Neutrophil (primary cell): ENCODE results near the gene PLXND1.

ENCODE experiments used
- H3K27ac ChIP-seq: fragments of 200-600 bp; sonication (generic); 2 replicates; pipeline ENCODE4 v1.5.1; 2016; ENCODE audit warnings: mild to moderate bottlenecking, moderate library complexity
- H3K27me3 ChIP-seq: fragments of 200-600 bp; sonication (generic); 2 replicates; pipeline ENCODE4 v1.6.0; 2016; ENCODE audit warnings: mild to moderate bottlenecking
- H3K36me3 ChIP-seq: fragments of 200-600 bp; sonication (generic); 2 replicates; pipeline ENCODE4 v1.5.1; 2017
- H3K4me1 ChIP-seq, 2 experiments: fragments of 200-600 bp in 1 of 2; sonication (generic) in 1 of 2; 1 replicate in 1 of 2; 2 replicates in 1 of 2; pipeline versions ENCODE4 v1.5.1 to v1.6.1; 2013 to 2016; ENCODE audit warnings: low read depth in 1 of 2, low read length in 1 of 2, mild to moderate bottlenecking in 1 of 2, moderate library complexity in 1 of 2; ENCODE audit not compliant: control insufficient read depth in 1 of 2, insufficient read depth in 1 of 2
- H3K4me3 ChIP-seq, 2 experiments: fragments of 200-600 bp in 1 of 2; sonication (generic) in 1 of 2; 1 replicate in 1 of 2; 2 replicates in 1 of 2; pipeline ENCODE4 v1.5.1; 2013 to 2016; ENCODE audit warnings: low read depth in 1 of 2, low read length in 1 of 2, mild to moderate bottlenecking in 1 of 2, moderate library complexity in 1 of 2
- H3K9me3 ChIP-seq: fragments of 200-600 bp; sonication (generic); 2 replicates; pipeline ENCODE4 v1.5.1; 2016
- TF ChIP-seq, protein P1 (sequence below): fragments of 200-600 bp; sonication (generic); IDR thresholded peaks from 2 replicates; pipeline ENCODE4 v1.5.1; 2016; ENCODE audit warnings: antibody characterized with exemption

The PLXND1 gene

DNA sequence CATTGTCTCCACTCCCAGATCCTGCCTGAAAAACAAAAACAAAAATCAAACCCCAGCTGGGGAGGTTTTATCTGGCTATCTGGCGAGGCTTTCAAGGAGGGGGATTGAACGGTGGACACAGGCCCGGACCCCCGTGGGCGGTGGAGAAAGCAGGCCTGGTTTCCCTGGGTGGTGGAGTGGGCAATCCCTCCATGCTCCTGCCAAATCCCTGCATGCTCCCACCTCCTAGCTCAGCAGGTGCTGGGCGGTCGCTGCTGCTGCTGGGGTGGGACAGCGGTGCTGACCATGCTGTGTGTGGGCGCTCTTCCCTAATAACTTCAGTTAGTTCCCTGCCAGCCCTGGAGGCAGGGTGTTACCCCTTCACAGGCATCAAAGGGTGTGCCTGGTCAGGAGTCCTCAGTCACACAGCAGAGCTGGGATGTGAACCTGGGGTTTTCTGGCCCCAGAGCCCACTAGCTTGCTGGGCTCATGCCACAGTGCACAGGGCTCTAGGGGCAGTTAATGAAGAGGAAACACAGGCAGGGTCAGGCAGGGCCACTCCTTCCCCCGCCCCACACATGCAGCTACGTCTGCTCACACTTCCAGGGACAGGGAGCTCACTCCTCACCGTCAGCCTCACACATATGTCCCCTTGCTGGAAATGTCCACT, 15.9 kb upstream of the PLXND1 start:
- no peaks in the 10 kb centered on the region for H3K9me3 ChIP-seq
- H3K27me3 ChIP-seq: peaks cover 37% of the 10 kb centered on the region
- no peak overlapping the region for H3K4me3 ChIP-seq
- no peak overlapping the region for H3K27ac ChIP-seq
- TF ChIP-seq, protein P1, sequence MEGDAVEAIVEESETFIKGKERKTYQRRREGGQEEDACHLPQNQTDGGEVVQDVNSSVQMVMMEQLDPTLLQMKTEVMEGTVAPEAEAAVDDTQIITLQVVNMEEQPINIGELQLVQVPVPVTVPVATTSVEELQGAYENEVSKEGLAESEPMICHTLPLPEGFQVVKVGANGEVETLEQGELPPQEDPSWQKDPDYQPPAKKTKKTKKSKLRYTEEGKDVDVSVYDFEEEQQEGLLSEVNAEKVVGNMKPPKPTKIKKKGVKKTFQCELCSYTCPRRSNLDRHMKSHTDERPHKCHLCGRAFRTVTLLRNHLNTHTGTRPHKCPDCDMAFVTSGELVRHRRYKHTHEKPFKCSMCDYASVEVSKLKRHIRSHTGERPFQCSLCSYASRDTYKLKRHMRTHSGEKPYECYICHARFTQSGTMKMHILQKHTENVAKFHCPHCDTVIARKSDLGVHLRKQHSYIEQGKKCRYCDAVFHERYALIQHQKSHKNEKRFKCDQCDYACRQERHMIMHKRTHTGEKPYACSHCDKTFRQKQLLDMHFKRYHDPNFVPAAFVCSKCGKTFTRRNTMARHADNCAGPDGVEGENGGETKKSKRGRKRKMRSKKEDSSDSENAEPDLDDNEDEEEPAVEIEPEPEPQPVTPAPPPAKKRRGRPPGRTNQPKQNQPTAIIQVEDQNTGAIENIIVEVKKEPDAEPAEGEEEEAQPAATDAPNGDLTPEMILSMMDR: no peak
- peaks cover 16 to 22% of the 10 kb centered on the region in 2 experiments for H3K4me1 ChIP-seq
- no peaks in the 10 kb centered on the region for H3K36me3 ChIP-seq

GRCh38 chr3:129621626-129622225, 15.2 kb upstream of the PLXND1 start:
- no peaks in the 10 kb centered on the region for H3K9me3 ChIP-seq
- no peaks in the 10 kb centered on the region for H3K36me3 ChIP-seq
- TF ChIP-seq, protein P1: no peak
- H3K4me1 ChIP-seq: peaks cover 10 to 15% of the 10 kb centered on the region in 2 experiments
- H3K27me3 ChIP-seq: peaks cover 39% of the 10 kb centered on the region
- no peak overlapping the region for H3K4me3 ChIP-seq
- H3K27ac ChIP-seq: no peak overlapping the region

DNA sequence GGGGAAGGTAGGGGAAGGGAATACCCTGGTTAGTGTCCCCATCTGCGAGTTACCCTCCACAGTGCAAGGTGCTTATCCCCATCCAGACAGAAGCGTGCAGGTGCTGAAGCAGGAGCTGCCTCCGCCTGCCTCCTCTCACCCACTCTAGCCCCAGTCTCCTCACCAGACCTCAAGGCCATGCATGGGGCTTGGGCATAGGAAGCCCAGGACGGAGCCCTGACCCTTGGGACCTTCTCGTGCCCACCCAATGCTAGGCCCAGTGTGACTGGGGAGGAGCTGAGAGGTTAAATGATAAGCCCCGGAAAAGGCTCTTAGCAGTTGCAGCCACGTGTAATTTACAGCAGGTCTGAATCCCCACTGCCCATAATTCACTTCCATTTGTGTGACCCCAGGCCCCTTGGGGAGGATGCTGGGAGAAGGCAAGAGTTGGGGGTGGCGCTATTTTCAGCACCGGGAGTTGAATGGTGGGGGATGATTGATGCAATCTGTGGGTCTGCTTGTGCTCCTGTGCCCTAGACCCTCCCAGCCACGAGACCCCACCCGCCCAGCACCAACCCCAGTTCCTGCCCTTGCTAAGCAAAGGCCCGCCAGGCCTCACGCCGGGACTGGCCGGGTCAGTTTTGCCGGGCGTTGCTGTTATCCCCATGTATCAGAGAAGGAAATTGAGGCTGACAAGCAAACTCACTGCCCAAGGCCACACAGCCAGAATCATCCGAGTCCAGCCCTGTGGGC, 14.5 kb upstream of the PLXND1 start:
- H3K4me3 ChIP-seq: no peak overlapping the region
- peaks cover 3 to 8% of the 10 kb centered on the region in 2 experiments for H3K4me1 ChIP-seq
- H3K27ac ChIP-seq: no peak overlapping the region
- TF ChIP-seq, protein P1: no peak
- no peaks in the 10 kb centered on the region for H3K9me3 ChIP-seq
- H3K36me3 ChIP-seq: no peaks in the 10 kb centered on the region
- peaks cover 43% of the 10 kb centered on the region for H3K27me3 ChIP-seq

DNA sequence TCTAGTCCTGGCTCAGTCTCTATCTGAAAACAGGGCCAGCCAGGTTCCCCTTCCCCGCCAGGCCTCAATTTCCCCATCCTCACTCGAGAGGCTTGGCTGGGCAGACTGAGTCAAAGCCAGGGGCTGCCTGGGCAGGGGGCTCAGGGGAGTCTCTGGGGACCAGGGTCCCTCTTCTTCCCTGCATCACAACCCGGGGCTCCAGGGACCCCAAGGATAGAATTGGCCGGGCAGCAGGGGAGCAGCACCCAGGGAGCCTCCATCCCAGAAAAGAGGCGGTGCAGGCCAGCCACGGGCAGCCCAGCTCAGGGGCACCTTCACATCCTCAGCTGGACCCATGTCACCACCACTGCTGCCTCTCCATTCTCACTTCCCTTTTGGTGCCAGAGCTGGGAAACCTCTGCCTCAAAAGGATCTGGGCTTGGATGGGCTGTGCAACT, 13.3 kb upstream of the PLXND1 start:
- H3K4me3 ChIP-seq: no peak overlapping the region
- no peaks in the 10 kb centered on the region for H3K36me3 ChIP-seq
- TF ChIP-seq, protein P1: no peak
- peaks cover 0 to 7% of the 10 kb centered on the region in 2 experiments for H3K4me1 ChIP-seq
- H3K27ac ChIP-seq: no peak overlapping the region
- peaks cover 43% of the 10 kb centered on the region for H3K27me3 ChIP-seq
- H3K9me3 ChIP-seq: no peaks in the 10 kb centered on the region

- TF ChIP-seq, protein P1: no peak
- Histone ChIP-seq H3K4me1 (peaks cover 0 to 7% of the 10 kb centered on the region in 2 experiments), H3K27me3 (peaks cover 43% of the 10 kb centered on the region), H3K9me3 (no peaks in the 10 kb centered on the region), H3K36me3 (no peaks in the 10 kb centered on the region), H3K4me3 (no peak overlapping the region), H3K27ac (no peak overlapping the region)
These were observed 12.6 kb upstream of the PLXND1 start for GRCh38 chr3:129618901-129619671.
